GM03348 (cell line): ENCODE data around the gene MMP28.
A peak's percentile ranks its signal among the peaks of the same experiment; 100 is the strongest.

Experiments used
- DNase-seq: peaks from one replicate; pipeline ENCODE4 v3.0.0; 2012; ENCODE audit warnings: low spot score

The MMP28 gene

GRCh38 chr17:35795007-35795870 lies at the start of gene MMP28:
MMP28 (minus strand) TSS chr17:35795641; CDS start chr17:35795377, 264 bp downstream.
- peak; percentile 79 for DNase-seq

- no peak for DNase-seq
Observed at GRCh38 chr17:35844547-35844946, 49.1 kb upstream of the MMP28 start.

GRCh38 chr17:35843698-35844097 lies 48.3 kb upstream of the MMP28 start:
- DNase-seq = no peak

- no peak for DNase-seq
Observed at GRCh38 chr17:35842239-35842638, 46.8 kb upstream of the MMP28 start.

- no peak for DNase-seq
Observed at GRCh38 chr17:35841505-35841904, 46.1 kb upstream of the MMP28 start.

- no peak for DNase-seq
Observed at GRCh38 chr17:35841101-35841500, 45.7 kb upstream of the MMP28 start.

GRCh38 chr17:35825206-35825605 lies 29.8 kb upstream of the MMP28 start:
- DNase-seq = no peak

GRCh38 chr17:35821308-35821707 lies 25.9 kb upstream of the MMP28 start:
- DNase-seq = no peak

GRCh38 chr17:35819455-35819854 lies 24.0 kb upstream of the MMP28 start:
- no peak for DNase-seq

GRCh38 chr17:35817196-35817595 lies 21.8 kb upstream of the MMP28 start:
- DNase-seq = no peak

GRCh38 chr17:35816723-35817122 lies 21.3 kb upstream of the MMP28 start:
- DNase-seq = no peak

- no peak for DNase-seq
Observed at GRCh38 chr17:35812456-35812855, 17.0 kb upstream of the MMP28 start.

GRCh38 chr17:35811759-35812158 lies 16.3 kb upstream of the MMP28 start:
- no peak for DNase-seq

GRCh38 chr17:35809855-35810461 lies 14.5 kb upstream of the MMP28 start:
- DNase-seq = peak; percentile 40

GRCh38 chr17:35808962-35809854 lies 13.8 kb upstream of the MMP28 start, which contains the start of gene TAF15:
TAF15 (plus strand) TSS chr17:35809484; CDS start chr17:35809570, 86 bp downstream.
- DNase-seq = peak; percentile 98

- DNase-seq = no peak
Observed at GRCh38 chr17:35808240-35808961, 13.0 kb upstream of the MMP28 start.

GRCh38 chr17:35807371-35808144 lies 12.1 kb upstream of the MMP28 start:
- peak; percentile 50 for DNase-seq

GRCh38 chr17:35804658-35805192 lies 9.3 kb upstream of the MMP28 start:
- peak; percentile 92 for DNase-seq

GRCh38 chr17:35801583-35802224 lies 6.3 kb upstream of the MMP28 start:
- peak; percentile 38 for DNase-seq

GRCh38 chr17:35799942-35800341 lies 4.5 kb upstream of the MMP28 start:
- DNase-seq = peak; percentile 83
